HEK293 (cell line): ENCODE data around the gene CATSPERD.

Source experiments
- CTCF ChIA-PET: fragments of 350-600 bp; formaldehyde crosslinking; extraction: SDS; loops from one replicate; lab custom pipeline; 2021; ENCODE audit warnings: antibody characterized with exemption; lab: Yijun Ruan, JAX
- POLR2A ChIA-PET: fragments of 300-600 bp; formaldehyde crosslinking; extraction: SDS; loops from one replicate; lab custom pipeline; 2020; ENCODE audit warnings: antibody characterized with exemption, inconsistent platforms; lab: Yijun Ruan, JAX
- H3K27ac ChIP-seq: fragments of 200-500 bp; sonication (Bioruptor generic); 2 replicates; pipeline ENCODE4 v1.5.1; 2014; ENCODE audit warnings: low read depth, low read length, control low read depth, inconsistent platforms; ENCODE audit errors: extremely low read depth
- H3K36me3 ChIP-seq, 2 experiments: fragments of 200-500 bp in 1 of 2; sonication (Bioruptor generic) in 1 of 2; 1 replicate in 1 of 2; 2 replicates in 1 of 2; pipeline ENCODE4 v1.5.1; 2014 to 2017; ENCODE audit warnings: inconsistent platforms in 2 of 2, low read length in 2 of 2; ENCODE audit not compliant: control insufficient read depth in 2 of 2, insufficient read depth in 1 of 2
- H3K4me1 ChIP-seq: fragments of 200-500 bp; sonication (Bioruptor generic); 2 replicates; pipeline ENCODE4 v1.5.1; 2014; ENCODE audit warnings: mild to moderate bottlenecking, low read length, inconsistent platforms; ENCODE audit not compliant: control insufficient read depth, insufficient read depth
- H3K4me3 ChIP-seq: 2 replicates; pipeline ENCODE4 v1.5.1; 2011; ENCODE audit warnings: low read depth, mild to moderate bottlenecking, control low read depth, low read length, moderate library complexity
- H3K9me3 ChIP-seq: fragments of 200-500 bp; sonication (Bioruptor generic); 2 replicates; pipeline ENCODE4 v1.5.1; 2014; ENCODE audit warnings: low read depth, low read length, inconsistent platforms; ENCODE audit not compliant: control insufficient read depth, insufficient read depth
- KLF1 ChIP-seq: fragments of 450-650 bp; formaldehyde crosslinking; IDR thresholded peaks from 2 replicates; pipeline ENCODE4 v1.5.1; 2016; ENCODE audit warnings: missing biosample characterization, missing genetic modification characterization
- TCF7L2 ChIP-seq: IDR thresholded peaks from 2 replicates; pipeline ENCODE4 v1.6.1; 2011; ENCODE audit warnings: low read depth, mild to moderate bottlenecking, inconsistent platforms, low read length, moderate library complexity, borderline replicate concordance
- YY2 ChIP-seq: fragments of 450-650 bp; formaldehyde crosslinking; IDR thresholded peaks from 2 replicates; pipeline ENCODE4 v1.5.1; 2016; ENCODE audit warnings: missing biosample characterization, missing genetic modification characterization
- ZBTB7A ChIP-seq: fragments of 450-650 bp; formaldehyde crosslinking; IDR thresholded peaks from 2 replicates; pipeline ENCODE4 v1.5.1; 2016; ENCODE audit warnings: low read depth, missing biosample characterization, missing genetic modification characterization
- ZFP37 ChIP-seq: fragments of 450-650 bp; formaldehyde crosslinking; IDR thresholded peaks from 2 replicates; pipeline ENCODE4 v1.5.1; 2016; ENCODE audit warnings: missing biosample characterization, missing genetic modification characterization
- ZNF184 ChIP-seq: fragments of 450-650 bp; IDR thresholded peaks from 2 replicates; pipeline ENCODE4 v1.5.1; 2018; ENCODE audit warnings: missing biosample characterization, mild to moderate bottlenecking, missing genetic modification characterization
- ZNF24 ChIP-seq: fragments of 450-650 bp; formaldehyde crosslinking; IDR thresholded peaks from 2 replicates; pipeline ENCODE4 v1.5.1; 2016; ENCODE audit warnings: missing biosample characterization, missing genetic modification characterization
- ZNF404 ChIP-seq: fragments of 450-650 bp; formaldehyde crosslinking; IDR thresholded peaks from 2 replicates; pipeline ENCODE4 v1.5.1; 2017; ENCODE audit warnings: missing biosample characterization, missing genetic modification characterization
- ZNF561 ChIP-seq: fragments of 450-650 bp; IDR thresholded peaks from 2 replicates; pipeline ENCODE4 v1.5.1; 2018; ENCODE audit warnings: missing biosample characterization, missing genetic modification characterization, borderline replicate concordance
- TF ChIP-seq, protein P1 (sequence below): fragments of 450-650 bp; formaldehyde crosslinking; IDR thresholded peaks from 2 replicates; pipeline ENCODE4 v1.5.1; 2017; ENCODE audit warnings: missing biosample characterization, missing genetic modification characterization
- TF ChIP-seq, protein P2 (sequence below): fragments of 450-650 bp; formaldehyde crosslinking; IDR thresholded peaks from 2 replicates; pipeline ENCODE4 v1.5.1; 2016; ENCODE audit warnings: missing biosample characterization, missing genetic modification characterization
- TF ChIP-seq, protein P3 (sequence below): fragments of 450-650 bp; formaldehyde crosslinking; IDR thresholded peaks from 2 replicates; pipeline ENCODE4 v1.5.1; 2016; ENCODE audit warnings: missing biosample characterization, missing genetic modification characterization
- TF ChIP-seq, protein P4 (sequence below): fragments of 450-650 bp; formaldehyde crosslinking; IDR thresholded peaks from 2 replicates; pipeline ENCODE4 v1.5.1; 2016; ENCODE audit warnings: missing biosample characterization, missing genetic modification characterization
- TF ChIP-seq, protein P5 (sequence below): fragments of 450-650 bp; formaldehyde crosslinking; IDR thresholded peaks from 2 replicates; pipeline ENCODE4 v1.5.1; 2017; ENCODE audit warnings: missing biosample characterization, missing genetic modification characterization
- TF ChIP-seq, protein P6 (sequence below): fragments of 450-650 bp; formaldehyde crosslinking; IDR thresholded peaks from 2 replicates; pipeline ENCODE4 v1.5.1; 2017; ENCODE audit warnings: missing biosample characterization, missing genetic modification characterization
- TF ChIP-seq, protein P7 (sequence below): fragments of 450-650 bp; formaldehyde crosslinking; IDR thresholded peaks from 2 replicates; pipeline ENCODE4 v1.5.1; 2016; ENCODE audit warnings: missing biosample characterization, missing genetic modification characterization

CATSPERD gene

DNA sequence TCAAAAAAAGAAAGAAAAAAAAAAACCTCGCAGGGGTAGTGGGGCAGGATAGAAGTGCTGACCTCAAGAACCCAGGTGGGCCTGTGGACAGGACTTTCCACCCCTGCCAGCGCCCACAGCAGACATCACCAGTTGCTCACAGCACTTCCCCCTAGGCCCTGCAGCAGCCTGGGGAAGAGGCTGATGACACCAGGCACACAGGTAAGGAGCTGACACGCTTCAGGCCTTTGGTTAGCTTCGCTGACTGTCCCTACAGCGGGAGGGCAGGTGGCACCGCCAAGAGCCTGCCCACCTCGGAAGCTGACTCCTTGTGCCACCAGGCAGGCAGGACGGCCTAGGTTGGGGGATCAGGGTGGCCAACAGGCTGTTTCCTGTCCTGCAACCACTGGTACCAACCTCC is 9.4 kb upstream of the CATSPERD start (continued):
- no peak for TF ChIP-seq ZNF24 (tag by site-specific recombination)

DNA sequence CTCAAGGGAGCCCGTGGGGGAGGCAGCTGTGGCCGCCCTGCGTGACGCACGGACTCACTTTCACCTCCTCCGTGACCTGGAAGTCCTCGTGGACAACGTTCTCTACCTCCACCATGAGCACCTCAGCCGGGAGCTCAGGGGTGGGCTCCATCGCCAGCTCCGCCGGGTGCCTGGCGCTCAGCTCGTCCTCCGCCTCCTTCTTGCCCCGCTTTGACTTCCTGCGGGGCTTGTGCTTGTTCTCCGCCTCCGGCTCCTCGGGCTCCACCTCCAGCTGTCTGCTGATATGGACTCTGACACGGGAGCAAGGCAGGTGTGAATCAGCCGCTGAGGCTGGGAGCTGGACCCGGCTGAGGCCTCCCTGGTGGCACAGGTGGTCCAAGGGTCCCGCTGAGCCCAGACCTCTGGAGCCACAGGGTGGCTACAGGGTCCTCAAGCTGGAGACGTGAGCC is 8.7 kb upstream of the CATSPERD start:
- Histone ChIP-seq H3K9me3 (no peaks in the 10 kb centered on the region), H3K27ac (no peak overlapping the region), H3K4me3 (no peak overlapping the region), H3K36me3 (peaks cover 38 to 69% of the 10 kb centered on the region in 2 experiments; a peak in 2 of 3 replicates), H3K4me1 (no peaks in the 10 kb centered on the region)
- TF ChIP-seq, protein P1, sequence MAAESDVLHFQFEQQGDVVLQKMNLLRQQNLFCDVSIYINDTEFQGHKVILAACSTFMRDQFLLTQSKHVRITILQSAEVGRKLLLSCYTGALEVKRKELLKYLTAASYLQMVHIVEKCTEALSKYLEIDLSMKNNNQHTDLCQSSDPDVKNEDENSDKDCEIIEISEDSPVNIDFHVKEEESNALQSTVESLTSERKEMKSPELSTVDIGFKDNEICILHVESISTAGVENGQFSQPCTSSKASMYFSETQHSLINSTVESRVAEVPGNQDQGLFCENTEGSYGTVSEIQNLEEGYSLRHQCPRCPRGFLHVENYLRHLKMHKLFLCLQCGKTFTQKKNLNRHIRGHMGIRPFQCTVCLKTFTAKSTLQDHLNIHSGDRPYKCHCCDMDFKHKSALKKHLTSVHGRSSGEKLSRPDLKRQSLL = peak; percentile 69; the same call in 1 of the 2 replicates
- no peak for TF ChIP-seq ZFP37 (tag by site-specific recombination)
- ChIA-PET POLR2A (interaction anchor here (1.0 to 2.9 kb wide), 4 partner anchors 9 to 22 kb away, joined by 3 to 14 read pairs (median 10); partner anchors contain the start of genes CATSPERD, LONP1 and RPL36), CTCF (interaction anchor here (2.3 kb wide), 1 partner anchor 23 kb away, joined by 15 read pairs; the partner anchor contains the start of gene RPL36)

DNA sequence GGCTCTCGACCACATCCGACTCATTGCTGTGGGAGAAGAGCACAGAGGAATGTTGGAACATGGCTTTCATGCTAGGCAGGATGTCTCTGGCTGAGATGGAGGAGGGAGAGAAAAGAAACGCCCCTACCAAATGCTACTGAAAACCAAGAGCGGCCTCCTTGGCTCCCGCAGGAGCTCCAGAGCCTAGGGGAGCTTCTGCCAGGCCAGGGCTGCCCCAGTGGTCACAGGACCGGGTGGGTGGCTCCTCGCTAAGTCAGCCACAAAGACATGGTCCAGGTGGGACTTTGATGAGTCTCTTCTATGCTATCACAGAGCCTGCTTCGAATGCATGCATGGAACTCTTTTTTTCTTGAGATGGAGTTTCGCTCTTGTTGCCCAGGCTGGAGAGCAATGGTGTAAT is 7.2 kb upstream of the CATSPERD start:
- CTCF ChIA-PET = interaction anchor here (1.4 to 2.3 kb wide), 2 partner anchors 24 to 26 kb away, joined by 3 to 15 read pairs; partner anchors contain the start of gene RPL36
- Histone ChIP-seq H3K4me3 (no peak overlapping the region), H3K27ac (no peak overlapping the region), H3K4me1 (peaks cover 8% of the 10 kb centered on the region; the same call in 1 of the 2 replicates), H3K36me3 (peaks cover 45 to 66% of the 10 kb centered on the region in 2 experiments; a peak in 2 of 3 replicates), H3K9me3 (no peaks in the 10 kb centered on the region)
- POLR2A ChIA-PET = interaction anchor here (1.0 kb wide), 2 partner anchors 18 to 22 kb away, joined by 3 to 5 read pairs; no protein-coding TSS in a partner anchor
- TF ChIP-seq KLF1 (tag by site-specific recombination) = no peak
- TF ChIP-seq, protein P2, sequence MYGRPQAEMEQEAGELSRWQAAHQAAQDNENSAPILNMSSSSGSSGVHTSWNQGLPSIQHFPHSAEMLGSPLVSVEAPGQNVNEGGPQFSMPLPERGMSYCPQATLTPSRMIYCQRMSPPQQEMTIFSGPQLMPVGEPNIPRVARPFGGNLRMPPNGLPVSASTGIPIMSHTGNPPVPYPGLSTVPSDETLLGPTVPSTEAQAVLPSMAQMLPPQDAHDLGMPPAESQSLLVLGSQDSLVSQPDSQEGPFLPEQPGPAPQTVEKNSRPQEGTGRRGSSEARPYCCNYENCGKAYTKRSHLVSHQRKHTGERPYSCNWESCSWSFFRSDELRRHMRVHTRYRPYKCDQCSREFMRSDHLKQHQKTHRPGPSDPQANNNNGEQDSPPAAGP (tag by site-specific recombination) = no peak
- TF ChIP-seq, protein P3, sequence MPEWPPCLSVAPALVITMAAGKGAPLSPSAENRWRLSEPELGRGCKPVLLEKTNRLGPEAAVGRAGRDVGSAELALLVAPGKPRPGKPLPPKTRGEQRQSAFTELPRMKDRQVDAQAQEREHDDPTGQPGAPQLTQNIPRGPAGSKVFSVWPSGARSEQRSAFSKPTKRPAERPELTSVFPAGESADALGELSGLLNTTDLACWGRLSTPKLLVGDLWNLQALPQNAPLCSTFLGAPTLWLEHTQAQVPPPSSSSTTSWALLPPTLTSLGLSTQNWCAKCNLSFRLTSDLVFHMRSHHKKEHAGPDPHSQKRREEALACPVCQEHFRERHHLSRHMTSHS (tag by site-specific recombination) = no peak
- TF ChIP-seq, protein P1 = no peak
- TF ChIP-seq ZNF404 (tag by site-specific recombination) = no peak
- TF ChIP-seq, protein P4, sequence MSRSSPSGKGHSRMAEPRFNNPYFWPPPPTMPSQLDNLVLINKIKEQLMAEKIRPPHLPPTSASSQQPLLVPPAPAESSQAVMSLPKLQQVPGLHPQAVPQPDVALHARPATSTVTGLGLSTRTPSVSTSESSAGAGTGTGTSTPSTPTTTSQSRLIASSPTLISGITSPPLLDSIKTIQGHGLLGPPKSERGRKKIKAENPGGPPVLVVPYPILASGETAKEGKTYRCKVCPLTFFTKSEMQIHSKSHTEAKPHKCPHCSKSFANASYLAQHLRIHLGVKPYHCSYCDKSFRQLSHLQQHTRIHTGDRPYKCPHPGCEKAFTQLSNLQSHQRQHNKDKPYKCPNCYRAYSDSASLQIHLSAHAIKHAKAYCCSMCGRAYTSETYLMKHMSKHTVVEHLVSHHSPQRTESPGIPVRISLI (tag by site-specific recombination) = no peak
- no peak for TF ChIP-seq TCF7L2
- TF ChIP-seq, protein P5, sequence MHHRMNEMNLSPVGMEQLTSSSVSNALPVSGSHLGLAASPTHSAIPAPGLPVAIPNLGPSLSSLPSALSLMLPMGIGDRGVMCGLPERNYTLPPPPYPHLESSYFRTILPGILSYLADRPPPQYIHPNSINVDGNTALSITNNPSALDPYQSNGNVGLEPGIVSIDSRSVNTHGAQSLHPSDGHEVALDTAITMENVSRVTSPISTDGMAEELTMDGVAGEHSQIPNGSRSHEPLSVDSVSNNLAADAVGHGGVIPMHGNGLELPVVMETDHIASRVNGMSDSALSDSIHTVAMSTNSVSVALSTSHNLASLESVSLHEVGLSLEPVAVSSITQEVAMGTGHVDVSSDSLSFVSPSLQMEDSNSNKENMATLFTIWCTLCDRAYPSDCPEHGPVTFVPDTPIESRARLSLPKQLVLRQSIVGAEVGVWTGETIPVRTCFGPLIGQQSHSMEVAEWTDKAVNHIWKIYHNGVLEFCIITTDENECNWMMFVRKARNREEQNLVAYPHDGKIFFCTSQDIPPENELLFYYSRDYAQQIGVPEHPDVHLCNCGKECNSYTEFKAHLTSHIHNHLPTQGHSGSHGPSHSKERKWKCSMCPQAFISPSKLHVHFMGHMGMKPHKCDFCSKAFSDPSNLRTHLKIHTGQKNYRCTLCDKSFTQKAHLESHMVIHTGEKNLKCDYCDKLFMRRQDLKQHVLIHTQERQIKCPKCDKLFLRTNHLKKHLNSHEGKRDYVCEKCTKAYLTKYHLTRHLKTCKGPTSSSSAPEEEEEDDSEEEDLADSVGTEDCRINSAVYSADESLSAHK (tag by site-specific recombination) = no peak
- no peak for TF ChIP-seq YY2 (tag by site-specific recombination)
- TF ChIP-seq ZNF561 (tag by site-specific recombination) = no peak
- no peak for TF ChIP-seq ZNF184 (tag by site-specific recombination)
- TF ChIP-seq, protein P6, sequence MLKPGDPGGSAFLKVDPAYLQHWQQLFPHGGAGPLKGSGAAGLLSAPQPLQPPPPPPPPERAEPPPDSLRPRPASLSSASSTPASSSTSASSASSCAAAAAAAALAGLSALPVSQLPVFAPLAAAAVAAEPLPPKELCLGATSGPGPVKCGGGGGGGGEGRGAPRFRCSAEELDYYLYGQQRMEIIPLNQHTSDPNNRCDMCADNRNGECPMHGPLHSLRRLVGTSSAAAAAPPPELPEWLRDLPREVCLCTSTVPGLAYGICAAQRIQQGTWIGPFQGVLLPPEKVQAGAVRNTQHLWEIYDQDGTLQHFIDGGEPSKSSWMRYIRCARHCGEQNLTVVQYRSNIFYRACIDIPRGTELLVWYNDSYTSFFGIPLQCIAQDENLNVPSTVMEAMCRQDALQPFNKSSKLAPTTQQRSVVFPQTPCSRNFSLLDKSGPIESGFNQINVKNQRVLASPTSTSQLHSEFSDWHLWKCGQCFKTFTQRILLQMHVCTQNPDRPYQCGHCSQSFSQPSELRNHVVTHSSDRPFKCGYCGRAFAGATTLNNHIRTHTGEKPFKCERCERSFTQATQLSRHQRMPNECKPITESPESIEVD (tag by site-specific recombination) = no peak
- TF ChIP-seq, protein P7, sequence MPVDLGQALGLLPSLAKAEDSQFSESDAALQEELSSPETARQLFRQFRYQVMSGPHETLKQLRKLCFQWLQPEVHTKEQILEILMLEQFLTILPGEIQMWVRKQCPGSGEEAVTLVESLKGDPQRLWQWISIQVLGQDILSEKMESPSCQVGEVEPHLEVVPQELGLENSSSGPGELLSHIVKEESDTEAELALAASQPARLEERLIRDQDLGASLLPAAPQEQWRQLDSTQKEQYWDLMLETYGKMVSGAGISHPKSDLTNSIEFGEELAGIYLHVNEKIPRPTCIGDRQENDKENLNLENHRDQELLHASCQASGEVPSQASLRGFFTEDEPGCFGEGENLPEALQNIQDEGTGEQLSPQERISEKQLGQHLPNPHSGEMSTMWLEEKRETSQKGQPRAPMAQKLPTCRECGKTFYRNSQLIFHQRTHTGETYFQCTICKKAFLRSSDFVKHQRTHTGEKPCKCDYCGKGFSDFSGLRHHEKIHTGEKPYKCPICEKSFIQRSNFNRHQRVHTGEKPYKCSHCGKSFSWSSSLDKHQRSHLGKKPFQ (tag by site-specific recombination) = no peak
- no peak for TF ChIP-seq ZBTB7A (tag by site-specific recombination)
